VCaP (cell line): ENCODE measurements around the gene CALN1.

Source experiments
- H3K27ac ChIP-seq: fragments of 450-650 bp; 2 replicates; pipeline ENCODE4 v1.5.1; 2017
- TF ChIP-seq, protein P1 (sequence below): fragments of 450-650 bp; conservative IDR thresholded peaks from 2 replicates; pipeline ENCODE4 v1.5.1; 2017; ENCODE audit warnings: mild to moderate bottlenecking, moderate library complexity

Gene CALN1

DNA sequence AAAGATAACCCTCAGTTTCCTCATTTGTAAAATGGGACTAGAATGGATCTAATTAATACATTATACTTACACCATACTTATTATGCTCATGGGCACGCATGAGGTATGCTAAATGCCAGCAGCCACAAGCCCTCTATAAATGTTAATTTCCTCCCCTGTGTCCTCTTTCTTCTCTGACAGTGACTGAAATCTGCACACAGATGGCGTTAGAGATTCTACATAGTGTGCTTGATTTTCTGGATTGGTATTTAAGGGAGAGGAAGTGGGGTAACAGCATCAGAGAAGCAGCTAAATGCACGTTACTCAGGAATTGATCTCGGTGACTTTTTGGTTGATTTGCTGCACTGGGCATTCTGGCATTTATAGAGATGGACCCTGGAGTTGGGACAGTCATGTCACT lies 568.5 kb downstream of the CALN1 start:
- no peak overlapping the region for H3K27ac ChIP-seq
- TF ChIP-seq, protein P1, sequence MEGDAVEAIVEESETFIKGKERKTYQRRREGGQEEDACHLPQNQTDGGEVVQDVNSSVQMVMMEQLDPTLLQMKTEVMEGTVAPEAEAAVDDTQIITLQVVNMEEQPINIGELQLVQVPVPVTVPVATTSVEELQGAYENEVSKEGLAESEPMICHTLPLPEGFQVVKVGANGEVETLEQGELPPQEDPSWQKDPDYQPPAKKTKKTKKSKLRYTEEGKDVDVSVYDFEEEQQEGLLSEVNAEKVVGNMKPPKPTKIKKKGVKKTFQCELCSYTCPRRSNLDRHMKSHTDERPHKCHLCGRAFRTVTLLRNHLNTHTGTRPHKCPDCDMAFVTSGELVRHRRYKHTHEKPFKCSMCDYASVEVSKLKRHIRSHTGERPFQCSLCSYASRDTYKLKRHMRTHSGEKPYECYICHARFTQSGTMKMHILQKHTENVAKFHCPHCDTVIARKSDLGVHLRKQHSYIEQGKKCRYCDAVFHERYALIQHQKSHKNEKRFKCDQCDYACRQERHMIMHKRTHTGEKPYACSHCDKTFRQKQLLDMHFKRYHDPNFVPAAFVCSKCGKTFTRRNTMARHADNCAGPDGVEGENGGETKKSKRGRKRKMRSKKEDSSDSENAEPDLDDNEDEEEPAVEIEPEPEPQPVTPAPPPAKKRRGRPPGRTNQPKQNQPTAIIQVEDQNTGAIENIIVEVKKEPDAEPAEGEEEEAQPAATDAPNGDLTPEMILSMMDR: peak; percentile 29

DNA sequence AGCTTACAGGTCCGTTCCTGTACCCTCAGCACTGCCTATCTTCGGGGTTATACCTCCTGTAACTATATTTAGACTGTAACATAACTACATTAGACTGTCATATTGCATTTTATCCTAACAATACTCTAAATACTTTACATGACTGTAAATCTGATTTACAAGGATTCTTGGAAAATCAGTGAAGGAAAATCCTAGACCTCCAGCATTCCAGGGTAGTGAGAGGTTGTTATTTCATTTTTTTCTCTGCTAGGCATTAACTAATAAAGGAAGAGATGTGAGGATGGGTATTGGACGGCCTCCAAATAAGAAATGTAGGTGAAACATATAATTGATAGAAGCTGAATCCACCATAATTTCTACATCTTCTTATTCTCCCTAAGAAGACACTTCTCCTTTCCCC lies 569.4 kb downstream of the CALN1 start:
- TF ChIP-seq, protein P1: no peak
- H3K27ac ChIP-seq: no peak overlapping the region

DNA sequence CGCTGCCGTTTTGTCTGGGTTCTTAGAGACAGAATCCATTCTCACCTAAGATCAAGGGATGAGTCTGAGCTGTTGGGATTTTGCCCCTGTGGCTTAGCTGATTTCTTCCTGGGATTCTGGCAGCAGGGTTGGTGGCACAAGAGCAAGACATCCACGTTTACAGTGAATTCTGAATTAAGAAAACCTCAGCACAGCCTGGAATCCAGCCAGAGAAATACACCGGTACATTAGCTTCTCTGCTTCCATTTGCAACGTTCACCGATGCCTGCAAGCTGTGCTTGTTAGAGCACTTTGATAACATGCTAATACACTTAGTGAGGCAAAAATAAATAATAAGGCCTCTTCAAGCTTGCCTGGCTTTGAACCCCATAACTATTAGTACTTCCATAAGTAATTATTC lies 569.8 kb downstream of the CALN1 start:
- H3K27ac ChIP-seq: no peak overlapping the region
- TF ChIP-seq, protein P1: no peak

DNA sequence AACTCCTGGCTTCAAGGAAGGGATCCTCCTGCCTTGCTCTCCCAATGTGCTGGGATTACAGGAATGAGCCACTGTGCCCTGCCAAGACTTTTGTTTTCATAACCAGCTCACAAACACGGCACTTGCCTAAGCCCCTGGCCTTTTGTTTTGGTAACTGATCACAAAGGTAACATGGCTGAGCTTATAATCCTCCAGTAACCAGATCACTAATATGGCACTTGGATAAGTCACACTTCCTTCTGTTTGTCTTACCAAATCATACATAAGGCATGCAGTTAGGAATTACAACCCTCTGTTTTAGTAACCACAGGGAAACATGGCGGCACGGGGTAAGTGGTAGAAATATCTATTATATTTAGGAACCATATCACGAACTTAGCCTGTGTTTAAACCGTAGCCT lies 577.1 kb downstream of the CALN1 start:
- TF ChIP-seq, protein P1: no peak
- no peak overlapping the region for H3K27ac ChIP-seq

DNA sequence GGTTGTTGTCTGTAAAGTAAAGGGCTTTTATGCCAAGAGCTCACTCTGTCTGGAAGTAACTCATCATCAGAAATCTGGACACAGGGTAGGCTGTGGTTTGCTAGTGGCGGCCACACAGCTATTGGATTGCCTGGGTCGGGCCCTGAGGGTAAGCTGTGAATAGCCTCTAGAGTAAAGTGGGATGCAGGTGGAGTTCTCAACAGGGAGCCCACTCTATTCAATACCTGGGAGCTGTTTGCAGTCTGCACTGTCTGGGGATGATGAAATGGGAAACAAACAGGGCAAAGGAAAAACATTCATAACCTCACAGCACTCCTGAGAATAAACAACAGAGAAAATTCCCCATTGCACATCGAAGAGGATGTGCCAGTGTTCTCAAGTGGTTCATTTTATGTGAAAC lies 582.6 kb downstream of the CALN1 start:
- no peak overlapping the region for H3K27ac ChIP-seq
- TF ChIP-seq, protein P1: no peak

DNA sequence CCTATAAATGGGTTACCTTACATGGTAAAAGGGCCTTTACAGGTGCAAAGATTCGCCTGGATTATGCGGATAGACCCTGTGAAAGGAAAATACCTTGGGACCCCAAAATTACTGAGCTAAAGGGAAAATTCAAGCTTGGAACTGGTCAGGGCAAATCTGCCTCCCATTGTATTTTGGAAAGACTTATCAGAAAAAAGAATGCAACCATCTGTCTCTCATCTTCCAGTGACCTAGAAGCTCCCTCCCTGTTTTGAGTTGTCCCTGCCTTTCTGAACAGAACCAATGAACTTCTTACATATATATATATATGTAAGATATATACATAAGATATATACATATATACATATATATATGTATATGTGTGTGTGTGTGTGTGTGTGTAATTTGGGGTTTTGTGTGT lies 583.8 kb downstream of the CALN1 start:
- H3K27ac ChIP-seq: no peak overlapping the region
- TF ChIP-seq, protein P1: no peak

DNA sequence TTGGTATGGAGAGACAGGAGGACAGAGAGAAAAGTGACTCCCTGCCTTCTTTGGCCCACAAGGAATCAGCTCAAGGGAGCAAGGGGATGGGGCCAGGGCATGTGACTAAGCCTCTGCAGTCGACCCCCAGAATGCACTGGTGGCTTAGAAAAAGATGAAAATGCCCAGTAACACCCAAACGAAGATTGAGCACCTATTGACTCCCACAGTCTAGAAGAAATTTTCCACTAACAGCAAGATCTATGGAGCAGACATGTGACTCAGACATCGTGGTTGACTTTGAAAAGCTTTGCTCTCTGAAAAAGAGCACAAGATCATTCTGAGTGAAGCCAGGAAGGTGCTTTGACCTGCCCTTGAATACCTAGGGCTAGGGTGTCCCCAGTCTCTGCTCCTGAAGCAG lies 586.0 kb downstream of the CALN1 start:
- no peak overlapping the region for H3K27ac ChIP-seq
- TF ChIP-seq, protein P1: no peak
